OCI-LY7 (cell line): ENCODE data around the gene MIEF1. TPM values are rescaled to one million over a fixed set of nuclear protein-coding genes. Genes with fewer than 3 reads are reported as not detected.

Source experiments
- BruUV-seq: library from RNA; stranded (reverse); fragments of 400-500 nt; replicated peaks from 2 replicates; lab custom pipeline; 2021; lab: Mats Ljungman, UMichigan
- CTCF ChIA-PET: fragments of 300-600 bp; sonication (Branson Sonifier 250); formaldehyde crosslinking; loops from one replicate; lab custom pipeline; 2022; ENCODE audit warnings: antibody characterized with exemption; ENCODE audit not compliant: unreplicated experiment; lab: Charles Lee
- POLR2A ChIA-PET: fragments of 300-600 bp; sonication (Branson Sonifier 250); formaldehyde crosslinking; loops from one replicate; lab custom pipeline; 2022; ENCODE audit warnings: antibody characterized with exemption; lab: Charles Lee
- DNase-seq: peaks from one replicate; pipeline ENCODE4 v3.0.0-alpha.2; 2015; ENCODE audit warnings: low spot score
- H2AFZ ChIP-seq: fragments of 200-600 bp; sonication (generic), shearing (Covaris generic); 2 replicates; pipeline ENCODE4 v1.6.1; 2014; ENCODE audit warnings: mild to moderate bottlenecking, antibody characterized with exemption, low read length, moderate library complexity
- H3K27ac ChIP-seq: fragments of 200-600 bp; sonication (generic); 2 replicates; pipeline ENCODE4 v1.5.1; 2014; ENCODE audit warnings: mixed run types, low read depth, mild to moderate bottlenecking, moderate library complexity, low read length, inconsistent platforms; ENCODE audit not compliant: poor library complexity, severe bottlenecking
- H3K36me3 ChIP-seq: fragments of 200-600 bp; sonication (generic); 2 replicates; pipeline ENCODE4 v1.6.1; 2014; ENCODE audit warnings: mild to moderate bottlenecking, antibody characterized with exemption, low read length, moderate library complexity, mixed read lengths; ENCODE audit not compliant: insufficient read depth
- H3K4me1 ChIP-seq: fragments of 200-600 bp; sonication (generic); 2 replicates; pipeline ENCODE4 v1.5.1; 2014; ENCODE audit warnings: mild to moderate bottlenecking, low read length; ENCODE audit not compliant: insufficient read depth, poor library complexity, severe bottlenecking
- H3K4me2 ChIP-seq: fragments of 200-600 bp; sonication (generic); 2 replicates; pipeline ENCODE4 v1.6.1; 2014; ENCODE audit warnings: mild to moderate bottlenecking, low read length
- H3K4me3 ChIP-seq: fragments of 200-600 bp; sonication (generic); 2 replicates; pipeline ENCODE4 v1.5.1; 2014; ENCODE audit warnings: mild to moderate bottlenecking, low read depth, low read length; ENCODE audit not compliant: poor library complexity, severe bottlenecking
- H3K79me2 ChIP-seq: fragments of 200-600 bp; sonication (generic); 2 replicates; pipeline ENCODE4 v1.6.1; 2016; ENCODE audit warnings: low read depth, mild to moderate bottlenecking, low read length, moderate library complexity, mixed read lengths; ENCODE audit not compliant: insufficient read depth
- H3K9me2 ChIP-seq: fragments of 200-600 bp; sonication (generic); 2 replicates; pipeline ENCODE4 v1.6.1; 2016; ENCODE audit warnings: mild to moderate bottlenecking, low read length, mixed read lengths; ENCODE audit not compliant: insufficient read depth
- H3K9me3 ChIP-seq: fragments of 200-600 bp; sonication (generic); 2 replicates; pipeline ENCODE4 v1.6.1; 2014; ENCODE audit warnings: mild to moderate bottlenecking, mixed run types, low read length, mixed read lengths
- H4K20me1 ChIP-seq: fragments of 200-600 bp; sonication (generic); 2 replicates; pipeline ENCODE4 v1.6.1; 2014; ENCODE audit warnings: mild to moderate bottlenecking, antibody characterized with exemption, low read length, moderate library complexity, mixed read lengths; ENCODE audit not compliant: insufficient read depth
- EZH2phosphoT487 ChIP-seq: fragments of 200-600 bp; sonication (generic); IDR thresholded peaks from 2 replicates; pipeline ENCODE4 v1.6.1; 2018; ENCODE audit warnings: low read depth, borderline replicate concordance, mild to moderate bottlenecking, mixed run types, antibody characterized with exemption, low read length, moderate library complexity, mixed read lengths
- intact Hi-C: fragments of 100-400 bp; cut with micrococcal nuclease; formaldehyde crosslinking; loops from one replicate; pipeline ENCODE4 v1.10.0; 2022; ENCODE audit not compliant: unreplicated experiment
- total RNA-seq, 2 experiments: library from RNA; depleted of rRNA in 1 of 2; stranded (reverse); fragments of >200 nt in 1 of 2; shearing (Covaris generic) in 1 of 2; gene quantifications; 2 replicates each; pipeline ENCODE4 v1.2.3, GENCODE V29; 2014 to 2022
- TF ChIP-seq, protein P1 (sequence below): fragments of 200-600 bp; sonication (generic); conservative IDR thresholded peaks from 2 replicates; pipeline ENCODE4 v1.5.1; 2014; ENCODE audit warnings: mild to moderate bottlenecking, antibody characterized with exemption, low read length, moderate library complexity, mixed read lengths

MIEF1 gene
- total RNA-seq, 2 experiments from 2014 or later, result 32.5 to 55.0 TPM

DNA sequence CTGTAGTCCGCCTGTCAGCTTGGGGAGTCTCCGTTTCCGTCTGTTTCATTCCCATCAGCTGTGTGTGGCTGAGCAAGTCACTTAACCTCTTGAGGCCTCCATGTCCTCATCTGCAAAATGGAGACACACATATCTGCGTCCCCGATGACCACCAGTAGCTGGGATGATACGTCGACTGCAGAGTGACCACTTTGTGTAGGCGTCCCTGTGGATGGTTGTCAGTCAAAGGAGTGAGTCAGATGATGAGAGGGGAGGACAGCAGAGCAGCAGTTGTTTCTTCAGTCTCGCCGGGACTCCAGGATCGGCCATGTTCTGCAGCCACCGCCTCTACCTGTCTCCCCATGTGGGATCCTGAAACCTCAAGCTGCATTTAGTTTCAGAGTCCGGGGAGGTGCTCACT, 25.4 kb upstream of the MIEF1 start:
- no peak for DNase-seq
- Histone ChIP-seq H2AFZ (no peak overlapping the region), H4K20me1 (peaks cover 6% of the 10 kb centered on the region; the same call in 1 of the 2 replicates), H3K9me2 (no peaks in the 10 kb centered on the region), H3K4me2 (no peak overlapping the region), H3K27ac (no peak overlapping the region), H3K36me3 (peaks cover 62% of the 10 kb centered on the region), H3K4me1 (peaks cover 31% of the 10 kb centered on the region), H3K9me3 (no peaks in the 10 kb centered on the region), H3K79me2 (peaks cover 6% of the 10 kb centered on the region; the same call in 1 of the 2 replicates), H3K4me3 (no peak overlapping the region)
- TF ChIP-seq, protein P1, sequence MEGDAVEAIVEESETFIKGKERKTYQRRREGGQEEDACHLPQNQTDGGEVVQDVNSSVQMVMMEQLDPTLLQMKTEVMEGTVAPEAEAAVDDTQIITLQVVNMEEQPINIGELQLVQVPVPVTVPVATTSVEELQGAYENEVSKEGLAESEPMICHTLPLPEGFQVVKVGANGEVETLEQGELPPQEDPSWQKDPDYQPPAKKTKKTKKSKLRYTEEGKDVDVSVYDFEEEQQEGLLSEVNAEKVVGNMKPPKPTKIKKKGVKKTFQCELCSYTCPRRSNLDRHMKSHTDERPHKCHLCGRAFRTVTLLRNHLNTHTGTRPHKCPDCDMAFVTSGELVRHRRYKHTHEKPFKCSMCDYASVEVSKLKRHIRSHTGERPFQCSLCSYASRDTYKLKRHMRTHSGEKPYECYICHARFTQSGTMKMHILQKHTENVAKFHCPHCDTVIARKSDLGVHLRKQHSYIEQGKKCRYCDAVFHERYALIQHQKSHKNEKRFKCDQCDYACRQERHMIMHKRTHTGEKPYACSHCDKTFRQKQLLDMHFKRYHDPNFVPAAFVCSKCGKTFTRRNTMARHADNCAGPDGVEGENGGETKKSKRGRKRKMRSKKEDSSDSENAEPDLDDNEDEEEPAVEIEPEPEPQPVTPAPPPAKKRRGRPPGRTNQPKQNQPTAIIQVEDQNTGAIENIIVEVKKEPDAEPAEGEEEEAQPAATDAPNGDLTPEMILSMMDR, result no peak
- no peak for TF ChIP-seq EZH2phosphoT487
- POLR2A ChIA-PET, result no interaction called here
- CTCF ChIA-PET, result no interaction called here
- intact Hi-C loops, result no loop called here
- BruUV-seq, result no TSS peak

DNA sequence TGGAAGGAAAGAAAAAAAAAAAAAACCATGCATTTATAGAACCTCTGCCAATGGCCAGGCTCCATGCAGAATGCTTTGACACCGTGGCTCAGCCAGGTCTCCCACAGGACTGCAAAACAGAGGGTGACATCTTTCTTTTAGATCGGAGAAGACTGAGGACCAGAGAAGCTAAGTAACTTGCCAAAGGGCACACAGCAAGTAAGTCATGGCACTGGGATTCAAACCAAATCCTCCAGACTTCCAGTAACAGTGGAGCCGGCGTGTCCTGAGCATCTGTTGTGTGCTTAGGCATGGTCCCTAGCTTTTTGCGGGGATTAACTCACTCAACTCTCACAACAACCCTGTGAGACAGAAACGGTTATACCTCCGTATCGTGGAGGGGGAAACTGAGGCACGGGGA, 24.5 kb upstream of the MIEF1 start:
- H3K4me1 ChIP-seq, result peaks cover 22% of the 10 kb centered on the region
- H3K9me2 ChIP-seq, result no peaks in the 10 kb centered on the region
- H3K79me2 ChIP-seq, result peaks cover 6% of the 10 kb centered on the region; the same call in 1 of the 2 replicates
- no peak overlapping the region for H3K27ac ChIP-seq
- ChIA-PET POLR2A (no interaction called here), CTCF (no interaction called here)
- no TSS peak for BruUV-seq
- H3K4me2 ChIP-seq, result no peak overlapping the region
- no peak overlapping the region for H3K4me3 ChIP-seq
- H4K20me1 ChIP-seq, result peaks cover 6% of the 10 kb centered on the region; the same call in 1 of the 2 replicates
- TF ChIP-seq, protein P1, result no peak
- no peak for TF ChIP-seq EZH2phosphoT487
- intact Hi-C loops, result no loop called here
- H3K36me3 ChIP-seq, result peaks cover 71% of the 10 kb centered on the region
- H3K9me3 ChIP-seq, result no peaks in the 10 kb centered on the region
- no peak for DNase-seq
- no peak overlapping the region for H2AFZ ChIP-seq

DNA sequence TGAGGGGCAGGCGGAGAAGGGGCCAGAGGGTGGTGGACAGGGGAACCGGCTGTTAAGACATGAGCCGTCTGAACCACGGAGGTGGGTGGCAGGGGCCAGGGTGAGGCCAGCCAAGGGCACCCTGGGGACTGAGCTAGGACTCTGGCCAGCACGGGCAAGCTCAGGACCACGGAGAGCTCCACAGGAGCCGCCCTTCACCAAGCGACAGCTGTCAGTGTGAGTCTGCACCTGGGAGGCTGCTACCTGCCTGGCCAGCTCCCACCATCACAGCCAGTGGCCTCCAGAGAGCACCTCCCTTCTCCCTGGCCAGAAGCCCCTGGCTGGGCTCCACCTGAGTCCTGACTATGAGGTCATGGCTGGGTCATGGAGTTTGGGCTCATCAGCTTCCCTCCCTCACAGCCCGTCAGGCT, 23.6 kb upstream of the MIEF1 start:
- ChIA-PET POLR2A (interaction anchor here (0.5 kb wide), 1 partner anchor 494 kb away, joined by 4 read pairs; no protein-coding TSS in a partner anchor), CTCF (no interaction called here)
- TF ChIP-seq, protein P1, result no peak
- no peak for TF ChIP-seq EZH2phosphoT487
- DNase-seq, result no peak
- H3K27ac ChIP-seq, result no peak overlapping the region
- H3K36me3 ChIP-seq, result peaks cover 70% of the 10 kb centered on the region
- H4K20me1 ChIP-seq, result no peaks in the 10 kb centered on the region; the same call in 1 of the 2 replicates
- H3K4me3 ChIP-seq, result no peak overlapping the region
- intact Hi-C loops, result no loop called here
- no peaks in the 10 kb centered on the region for H3K9me2 ChIP-seq
- H2AFZ ChIP-seq, result no peak overlapping the region
- H3K4me2 ChIP-seq, result no peak overlapping the region
- peaks cover 1% of the 10 kb centered on the region; the same call in 1 of the 2 replicates for H3K79me2 ChIP-seq
- peaks cover 13% of the 10 kb centered on the region for H3K4me1 ChIP-seq
- no peaks in the 10 kb centered on the region for H3K9me3 ChIP-seq
- BruUV-seq, result no TSS peak
